GM10266 (cell line): ENCODE results near the gene SF3A2.
"Not testable (repeated sequence)": the region's sequence is repeated elsewhere in the genome, so short reads cannot be mapped to it uniquely, and the experiment has no call there.

ENCODE experiments used
- DNase-seq: peaks from one replicate; pipeline ENCODE4 v3.0.0; 2012; ENCODE audit errors: extremely low spot score
- TF ChIP-seq, protein P1 (sequence below): IDR thresholded peaks from 2 replicates; pipeline ENCODE4 v1.5.1; 2012; ENCODE audit warnings: mild to moderate bottlenecking, low read depth; ENCODE audit not compliant: control insufficient read depth, insufficient read depth; ENCODE audit errors: missing control alignments

The SF3A2 gene

DNA sequence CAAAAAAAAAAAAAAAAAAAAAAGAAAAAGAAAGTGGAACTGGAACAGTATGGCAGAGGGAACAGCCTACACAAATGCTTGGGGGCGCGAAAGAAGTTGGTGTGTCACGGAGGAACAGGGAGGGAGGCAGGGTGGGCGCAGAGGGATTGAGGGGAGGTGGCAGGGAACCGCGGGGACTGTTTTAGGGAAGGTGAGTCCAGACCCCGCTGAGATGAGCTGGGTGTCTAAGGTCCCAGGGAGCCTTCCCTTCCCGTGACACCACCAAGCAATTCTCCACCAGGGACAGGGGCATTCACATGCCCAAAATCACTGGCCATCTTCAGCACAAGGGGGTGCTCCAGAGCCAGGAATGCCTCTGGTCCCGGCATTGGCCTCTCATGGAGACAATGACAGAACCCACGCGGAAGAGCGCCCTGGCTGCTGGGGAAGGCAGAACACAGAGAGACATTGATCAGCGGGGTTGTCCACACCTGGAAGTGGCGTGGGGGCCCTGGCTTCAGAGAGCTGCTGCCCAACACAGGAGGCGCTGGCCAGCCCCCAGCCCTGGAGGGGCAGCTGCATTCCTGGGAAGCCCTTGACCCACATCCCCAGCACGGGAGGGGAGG is 38.4 kb downstream of the SF3A2 start:
- DNase-seq, result peak; percentile 78
- TF ChIP-seq, protein P1, sequence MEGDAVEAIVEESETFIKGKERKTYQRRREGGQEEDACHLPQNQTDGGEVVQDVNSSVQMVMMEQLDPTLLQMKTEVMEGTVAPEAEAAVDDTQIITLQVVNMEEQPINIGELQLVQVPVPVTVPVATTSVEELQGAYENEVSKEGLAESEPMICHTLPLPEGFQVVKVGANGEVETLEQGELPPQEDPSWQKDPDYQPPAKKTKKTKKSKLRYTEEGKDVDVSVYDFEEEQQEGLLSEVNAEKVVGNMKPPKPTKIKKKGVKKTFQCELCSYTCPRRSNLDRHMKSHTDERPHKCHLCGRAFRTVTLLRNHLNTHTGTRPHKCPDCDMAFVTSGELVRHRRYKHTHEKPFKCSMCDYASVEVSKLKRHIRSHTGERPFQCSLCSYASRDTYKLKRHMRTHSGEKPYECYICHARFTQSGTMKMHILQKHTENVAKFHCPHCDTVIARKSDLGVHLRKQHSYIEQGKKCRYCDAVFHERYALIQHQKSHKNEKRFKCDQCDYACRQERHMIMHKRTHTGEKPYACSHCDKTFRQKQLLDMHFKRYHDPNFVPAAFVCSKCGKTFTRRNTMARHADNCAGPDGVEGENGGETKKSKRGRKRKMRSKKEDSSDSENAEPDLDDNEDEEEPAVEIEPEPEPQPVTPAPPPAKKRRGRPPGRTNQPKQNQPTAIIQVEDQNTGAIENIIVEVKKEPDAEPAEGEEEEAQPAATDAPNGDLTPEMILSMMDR, result peak; percentile 57

DNA sequence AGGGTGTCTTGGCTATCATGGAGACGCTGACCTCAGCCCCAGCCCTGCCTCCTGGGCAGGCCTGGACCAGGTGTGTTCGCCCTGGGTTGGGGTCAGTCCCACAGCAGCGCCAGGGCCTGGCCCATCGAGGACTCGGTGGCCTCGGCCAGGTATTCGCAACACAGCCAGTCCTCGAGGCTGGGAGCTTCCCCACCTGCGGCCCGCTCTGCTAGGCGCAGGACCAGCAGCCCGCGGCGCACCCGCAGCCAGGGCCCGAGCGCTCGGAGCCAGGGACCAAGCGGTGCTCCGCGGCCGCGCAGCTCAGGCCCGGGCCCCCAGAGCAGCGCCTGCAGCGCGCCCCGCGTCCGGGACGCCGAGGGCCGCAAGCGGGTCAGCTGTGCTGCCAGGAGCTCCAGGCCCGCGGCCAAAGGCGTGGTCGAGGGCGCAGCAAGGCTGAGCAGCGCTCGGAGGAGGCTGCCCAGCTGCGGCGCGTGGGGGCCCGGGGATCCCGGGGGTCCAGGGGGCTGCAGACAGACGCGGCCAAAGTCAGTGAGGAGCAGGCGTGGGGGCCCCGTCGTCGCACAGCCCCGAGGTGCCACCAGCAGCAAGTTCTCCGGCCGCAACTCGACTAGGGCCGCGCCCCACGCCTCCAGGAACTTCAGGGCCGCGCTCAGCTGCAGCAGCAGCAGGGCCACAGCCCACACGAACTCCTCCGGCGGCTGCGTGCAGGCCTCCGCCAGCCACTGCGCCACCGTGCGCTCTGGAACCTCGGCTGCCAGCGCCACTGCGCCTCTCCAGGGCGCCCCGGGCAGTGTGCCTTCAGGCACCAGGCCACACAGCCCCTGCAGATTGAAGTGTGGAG is 39.2 kb downstream of the SF3A2 start:
- no peak for DNase-seq
- TF ChIP-seq, protein P1, result no peak

DNA sequence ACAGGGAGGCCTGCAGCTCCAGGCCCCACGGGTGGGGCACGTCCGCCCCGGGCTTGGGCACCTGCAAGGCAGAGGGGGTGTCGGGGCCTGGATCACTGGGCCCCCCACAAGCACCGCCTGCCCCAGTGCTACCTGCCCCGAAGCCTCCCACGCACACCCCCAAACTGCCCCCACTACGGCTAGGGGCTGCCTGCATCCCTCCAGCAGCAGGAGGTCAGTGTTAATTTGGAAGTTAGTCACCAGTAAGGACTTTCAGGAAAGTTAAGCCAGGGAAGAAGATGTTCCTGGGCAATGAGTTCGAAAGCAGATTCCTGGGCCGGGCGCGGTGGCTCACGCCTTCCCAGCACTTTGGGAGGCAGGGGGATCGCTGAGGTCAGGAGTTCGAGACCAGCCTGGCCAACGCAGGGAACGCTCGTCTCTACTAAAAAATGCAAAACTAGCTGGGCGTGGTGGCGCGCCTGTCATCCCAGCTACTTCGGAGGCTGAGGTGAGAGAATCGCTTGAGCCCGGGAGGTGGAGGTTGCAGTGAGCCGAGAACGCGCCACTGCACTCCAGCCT is 39.9 kb downstream of the SF3A2 start:
- TF ChIP-seq, protein P1, result no peak
- no peak for DNase-seq

DNA sequence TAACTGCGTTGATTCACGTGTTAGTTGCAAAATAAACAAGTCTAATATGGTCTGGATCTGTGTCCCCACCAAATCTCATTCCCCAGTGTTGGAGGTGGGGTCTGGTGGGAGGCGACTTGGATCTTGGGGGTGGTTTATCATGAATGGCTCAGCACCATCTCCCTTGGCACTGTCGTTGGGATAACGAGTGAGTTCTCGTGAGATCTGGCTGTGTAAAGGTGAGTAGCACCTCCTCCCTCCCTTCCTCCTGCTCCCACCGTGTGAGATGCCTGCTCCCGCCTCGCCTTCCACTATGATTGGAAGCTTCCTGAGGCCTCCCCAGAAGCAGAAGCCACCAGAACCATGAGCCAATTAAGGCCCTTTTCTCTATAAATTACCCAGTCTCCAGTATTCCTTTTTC is 40.5 kb downstream of the SF3A2 start:
- TF ChIP-seq, protein P1, result no peak
- no peak for DNase-seq

DNA sequence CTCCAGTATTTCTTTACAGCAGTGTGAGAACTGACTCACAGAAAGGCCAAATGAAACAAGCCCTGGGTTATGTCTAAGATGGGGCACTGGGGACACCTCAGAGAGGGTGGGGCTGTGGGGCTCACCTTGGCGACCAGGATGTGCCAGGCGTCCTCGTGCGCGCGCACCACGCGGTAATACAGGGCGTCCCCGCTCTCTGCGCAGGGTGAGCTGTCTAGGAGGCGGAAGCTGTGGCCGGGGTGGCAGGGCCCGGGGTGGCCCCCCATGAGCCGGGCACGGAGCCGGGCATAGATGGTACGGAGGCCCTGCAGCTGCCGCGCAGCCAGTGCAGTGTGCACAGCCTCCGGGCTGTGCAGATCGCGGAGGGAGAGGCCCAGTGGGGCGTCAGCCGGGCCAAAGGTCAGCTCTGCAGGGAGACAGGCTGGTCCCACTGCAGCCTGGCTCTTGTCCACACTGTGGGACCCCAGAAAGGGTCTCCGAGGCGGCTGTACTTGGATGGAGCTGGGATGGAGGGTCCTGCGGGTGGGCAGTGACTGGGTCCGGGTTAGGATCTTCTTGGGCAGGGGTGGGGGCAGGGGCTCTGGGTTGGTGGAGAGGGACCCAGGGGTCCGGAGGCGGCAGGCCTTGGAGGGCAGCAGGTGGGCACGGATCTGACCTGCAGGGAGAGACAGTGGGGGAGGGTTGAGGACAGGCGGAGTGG is 42.0 kb downstream of the SF3A2 start:
- DNase-seq, result no peak
- TF ChIP-seq, protein P1, result no peak

DNA sequence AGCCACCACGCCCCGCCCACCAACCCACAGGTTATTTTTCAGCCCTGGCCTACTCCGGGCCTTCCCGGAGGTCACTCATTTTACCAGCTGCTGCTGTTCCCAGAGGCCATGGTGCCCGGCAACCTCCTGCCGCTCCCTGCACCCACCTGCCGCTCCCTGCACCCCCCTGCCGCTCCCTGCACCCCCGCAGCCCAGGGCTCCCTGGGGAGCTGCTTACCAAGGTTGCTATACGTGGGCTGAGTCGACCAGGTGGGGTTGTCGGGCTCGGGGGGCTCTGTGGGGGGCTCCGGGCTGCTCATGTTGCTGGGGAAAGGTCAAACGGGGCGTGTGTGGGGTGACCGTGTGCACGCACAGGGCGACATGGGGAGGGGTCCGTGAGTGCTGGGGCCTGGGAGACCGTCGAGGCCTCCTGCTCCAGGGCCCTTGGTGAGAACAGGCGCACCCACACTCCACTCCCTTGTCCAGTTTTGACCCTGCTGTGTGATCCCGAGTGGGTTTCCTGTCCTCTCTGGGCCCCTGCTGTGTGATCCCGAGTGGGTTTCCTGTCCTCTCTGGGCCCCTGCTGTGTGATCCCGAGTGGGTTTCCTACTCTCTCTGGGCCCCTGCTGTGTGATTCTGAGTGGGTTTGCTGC is 44.1 kb downstream of the SF3A2 start:
- TF ChIP-seq, protein P1, result no peak
- DNase-seq, result no peak

DNA sequence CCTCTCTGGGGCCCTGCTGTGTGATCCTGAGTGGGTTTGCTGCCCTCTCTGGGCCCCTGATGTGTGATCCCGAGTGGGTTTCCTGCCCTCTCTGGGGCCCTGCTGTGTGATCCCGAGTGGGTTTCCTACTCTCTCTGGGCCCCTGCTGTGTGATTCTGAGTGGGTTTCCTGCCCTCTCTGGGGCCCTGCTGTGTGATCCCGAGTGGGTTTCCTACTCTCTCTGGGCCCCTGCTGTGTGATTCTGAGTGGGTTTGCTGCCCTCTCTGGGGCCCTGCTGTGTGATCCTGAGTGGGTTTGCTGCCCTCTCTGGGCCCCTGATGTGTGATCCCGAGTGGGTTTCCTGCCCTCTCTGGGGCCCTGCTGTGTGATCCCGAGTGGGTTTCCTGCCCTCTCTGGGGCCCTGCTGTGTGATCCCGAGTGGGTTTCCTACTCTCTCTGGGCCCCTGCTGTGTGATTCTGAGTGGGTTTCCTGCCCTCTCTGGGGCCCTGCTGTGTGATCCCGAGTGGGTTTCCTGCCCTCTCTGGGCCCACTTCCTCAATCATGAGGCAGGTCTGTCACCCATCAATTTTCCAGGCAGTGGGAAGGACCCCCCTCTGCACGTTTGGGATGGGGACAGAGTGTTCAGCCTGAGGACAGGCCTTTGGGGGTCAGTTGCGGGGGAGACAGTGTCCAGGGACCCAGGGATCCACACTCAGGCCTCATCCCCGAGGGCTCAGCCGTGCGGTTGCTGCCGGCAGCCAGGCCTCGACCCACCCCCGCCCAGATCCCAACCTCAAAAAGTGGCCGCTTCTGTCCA is 44.8 kb downstream of the SF3A2 start:
- not testable (repeated sequence) for DNase-seq
